A549 (cell line): ENCODE results near the gene KRTDAP.

Experiments
- CEBPB ChIP-seq, 2 experiments: fragments of >200 bp in 1 of 2; sonication (Bioruptor Twin) in 1 of 2; formaldehyde crosslinking in 1 of 2; IDR thresholded peaks; 2 replicates each; pipeline ENCODE4 v1.6.1; 2012 to 2016
- CHD4 ChIP-seq: fragments of 200-600 bp; sonication (generic); IDR thresholded peaks from 2 replicates; pipeline ENCODE4 v1.6.1; 2016; ENCODE audit warnings: antibody characterized with exemption, mild to moderate bottlenecking, borderline replicate concordance
- EP300 ChIP-seq, 2 experiments: fragments of >200 bp; sonication (Bioruptor Twin); formaldehyde crosslinking; IDR thresholded peaks; 2 replicates in 1 of 2; 3 replicates in 1 of 2; pipeline ENCODE4 v1.6.1; 2016 to 2017
- JUN ChIP-seq, 2 experiments: fragments of >200 bp; sonication (Bioruptor Twin); formaldehyde crosslinking; IDR thresholded peaks; 2 replicates in 1 of 2; 3 replicates in 1 of 2; pipeline ENCODE4 v1.6.1; 2016 to 2017
- KDM1A ChIP-seq: fragments of 200-600 bp; sonication (generic); IDR thresholded peaks from 2 replicates; pipeline ENCODE4 v1.6.1; 2016; ENCODE audit warnings: low read depth, mild to moderate bottlenecking
- MAX ChIP-seq: IDR thresholded peaks from 2 replicates; pipeline ENCODE4 v1.6.1; 2012
- PHF8 ChIP-seq: fragments of 200-600 bp; sonication (generic); IDR thresholded peaks from 2 replicates; pipeline ENCODE4 v1.6.1; 2016; ENCODE audit warnings: low read depth, mild to moderate bottlenecking, antibody characterized with exemption, moderate library complexity, borderline replicate concordance
- POLR2A ChIP-seq: IDR thresholded peaks from 2 replicates; pipeline ENCODE4 v1.6.1; 2012; ENCODE audit warnings: mild to moderate bottlenecking, low read length
- RAD21 ChIP-seq, 2 experiments: fragments of >200 bp in 1 of 2; sonication (Bioruptor Twin) in 1 of 2; formaldehyde crosslinking in 1 of 2; IDR thresholded peaks in 1 of 2; conservative IDR thresholded peaks in 1 of 2; 2 replicates in 1 of 2; 3 replicates in 1 of 2; pipeline ENCODE4 v1.6.1; 2012 to 2018; ENCODE audit warnings: inconsistent platforms in 1 of 2
- RFX5 ChIP-seq: fragments of 450-650 bp; IDR thresholded peaks from 2 replicates; pipeline ENCODE4 v1.7.1; 2014; ENCODE audit warnings: antibody characterized with exemption, mild to moderate bottlenecking, moderate library complexity
- SREBF2 ChIP-seq: fragments of 450-650 bp; IDR thresholded peaks from 2 replicates; pipeline ENCODE4 v1.6.1; 2014; ENCODE audit warnings: mild to moderate bottlenecking, moderate library complexity
- TF ChIP-seq, protein P1 (sequence below): fragments of >200 bp; sonication (Bioruptor Twin); formaldehyde crosslinking; IDR thresholded peaks from 3 replicates; pipeline ENCODE4 v1.5.1; 2016

DNA sequence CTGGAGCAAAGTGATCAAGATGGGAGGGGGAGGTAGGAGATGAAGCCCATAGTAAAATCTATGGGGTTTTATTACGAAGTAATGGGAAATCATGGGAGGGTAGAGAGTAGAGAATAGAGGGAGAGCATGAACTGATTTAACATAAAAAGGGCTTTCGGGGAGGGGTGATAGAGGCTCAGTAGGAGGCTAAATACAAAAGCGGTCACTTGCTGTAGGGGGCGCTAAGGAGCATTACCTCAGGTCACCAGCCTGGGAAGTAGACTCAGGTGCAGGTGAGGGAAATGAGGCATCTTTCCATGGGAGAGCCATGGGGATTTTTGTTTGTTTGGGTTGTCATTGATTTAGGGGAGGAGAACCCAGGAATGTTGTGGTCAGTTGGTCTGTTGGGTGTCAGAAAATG is 14.1 kb downstream of the KRTDAP start:
- TF ChIP-seq, protein P1, sequence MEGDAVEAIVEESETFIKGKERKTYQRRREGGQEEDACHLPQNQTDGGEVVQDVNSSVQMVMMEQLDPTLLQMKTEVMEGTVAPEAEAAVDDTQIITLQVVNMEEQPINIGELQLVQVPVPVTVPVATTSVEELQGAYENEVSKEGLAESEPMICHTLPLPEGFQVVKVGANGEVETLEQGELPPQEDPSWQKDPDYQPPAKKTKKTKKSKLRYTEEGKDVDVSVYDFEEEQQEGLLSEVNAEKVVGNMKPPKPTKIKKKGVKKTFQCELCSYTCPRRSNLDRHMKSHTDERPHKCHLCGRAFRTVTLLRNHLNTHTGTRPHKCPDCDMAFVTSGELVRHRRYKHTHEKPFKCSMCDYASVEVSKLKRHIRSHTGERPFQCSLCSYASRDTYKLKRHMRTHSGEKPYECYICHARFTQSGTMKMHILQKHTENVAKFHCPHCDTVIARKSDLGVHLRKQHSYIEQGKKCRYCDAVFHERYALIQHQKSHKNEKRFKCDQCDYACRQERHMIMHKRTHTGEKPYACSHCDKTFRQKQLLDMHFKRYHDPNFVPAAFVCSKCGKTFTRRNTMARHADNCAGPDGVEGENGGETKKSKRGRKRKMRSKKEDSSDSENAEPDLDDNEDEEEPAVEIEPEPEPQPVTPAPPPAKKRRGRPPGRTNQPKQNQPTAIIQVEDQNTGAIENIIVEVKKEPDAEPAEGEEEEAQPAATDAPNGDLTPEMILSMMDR: peak; percentile 35; the same call in 2 of the 3 replicates
- TF ChIP-seq RAD21 (conservative IDR thresholded peaks at IDR 0.05 in 1 of 2, IDR thresholded peaks at IDR 0.05 in 1 of 2) (no peak), SREBF2 (no peak), RFX5 (no peak), PHF8 (no peak), MAX (no peak), POLR2A (no peak), JUN (IDR thresholded peaks at IDR 0.05) (no peak), CHD4 (no peak), EP300 (IDR thresholded peaks at IDR 0.05) (no peak), KDM1A (no peak), CEBPB (IDR thresholded peaks at IDR 0.05) (no peak)
